Adrenal gland (tissue), 12 donors: Measurements from ENCODE around the gene GGPS1. TPM values are rescaled to one million over a fixed set of nuclear protein-coding genes. Genes with fewer than 3 reads are reported as not detected.

Experiments used
- DNase-seq, 7 donors: peaks; one replicate each; pipeline ENCODE4 v3.0.0-alpha.2; 2019 to 2020
- H3K27ac ChIP-seq, 5 donors: fragments of 200-600 bp; sonication (generic) in 4 of 5; 1 replicate in 3 of 5; 2 replicates in 2 of 5; pipeline versions ENCODE4 v1.5.1 to v1.8.0; 2016 to 2020; ENCODE audit warnings: mild to moderate bottlenecking in 1 of 5
- H3K27me3 ChIP-seq: fragments of 200-600 bp; 2 replicates; pipeline ENCODE4 v1.8.0; 2021
- H3K36me3 ChIP-seq, 2 donors: fragments of 200-600 bp; replicated peaks in 1 of 2; 1 replicate in 1 of 2; 2 replicates in 1 of 2; pipeline versions ENCODE4 v1.5.1 to v1.8.0; 2018 to 2022
- H3K4me1 ChIP-seq, 2 donors: fragments of 200-600 bp; replicated peaks in 1 of 2; 1 replicate in 1 of 2; 2 replicates in 1 of 2; pipeline versions ENCODE4 v1.5.1 to v1.8.0; 2018 to 2021
- H3K4me3 ChIP-seq, 4 donors: fragments of 200-600 bp; sonication (generic) in 3 of 4; one replicate each; pipeline ENCODE4 v1.5.1; 2016 to 2018
- H3K9me3 ChIP-seq, 3 donors: fragments of 200-600 bp; sonication (generic) in 1 of 3; replicated peaks in 1 of 3; 1 replicate in 2 of 3; 2 replicates in 1 of 3; pipeline versions ENCODE4 v1.5.1 to v1.8.0; 2016 to 2021
- POLR2A ChIP-seq, 2 donors: fragments of 450-650 bp; IDR thresholded peaks; one replicate each; pipeline ENCODE4 v1.6.1; 2017; ENCODE audit warnings: antibody characterized with exemption in 2 of 2, mild to moderate bottlenecking in 2 of 2, moderate library complexity in 1 of 2
- WGBS, 4 donors: extraction: QIAGEN DNeasy Blood & Tissue Kit in 2 of 4; methylation state at CpG; one replicate each; pipeline versions ENCODE4 v1.1.5 to v1.1.7; 2013 to 2017; 5-methylcytosine and 5-hydroxymethylcytosine counted together
- intact Hi-C, 2 donors: fragments of 100-400 bp; cut with DNase I; formaldehyde crosslinking; loops; one replicate each; pipeline versions ENCODE4 v1.14.1 to v1.15.0; 2022 to 2023
- polyA plus RNA-seq, 3 donors: library from polyadenylated mRNA; stranded (reverse); fragments of 200-250 nt in 2 of 3; fragments of 350-450 nt in 1 of 3; fragmentation: Illumina TruSeq in 1 of 3; extraction: RNeasy Lipid Tissue Mini Kit (QIAGEN cat#74804) in 1 of 3; gene quantifications; one replicate each; pipeline ENCODE4 v1.2.3, GENCODE V29; 2013 to 2014
- total RNA-seq, 9 donors: library from RNA; depleted of rRNA in 4 of 9; stranded (reverse); fragments of >200 nt in 4 of 9; fragments of 120-200 nt in 1 of 9; fragmentation: NEBNext Ultra II Directional in 1 of 9; extraction: Animal tissue kit (Norgen Biotek cat#: 25700) in 1 of 9; gene quantifications; one replicate each; pipeline versions ENCODE4 v1.1.0 to v1.2.4, GENCODE V29; 2013 to 2023
- TF ChIP-seq, protein P1 (sequence below), 6 experiments: fragments of 450-650 bp in 4 of 6; fragments of 200-600 bp in 2 of 6; sonication (generic) in 1 of 6; IDR thresholded peaks; 1 replicate in 5 of 6; 2 replicates in 1 of 6; pipeline versions ENCODE4 v1.5.1 to v1.8.0; 2016 to 2021; ENCODE audit warnings: antibody characterized with exemption in 6 of 6, mild to moderate bottlenecking in 2 of 6, moderate library complexity in 1 of 6
- donor health status: healthy with polysubstance abuse.
- donor health status: Bipolar disorder and iron deficiency.
- donor health status: DM: yes; HTN: yes; CAD: no.
- donor health status: DM: no; HTN: no; CAD: no.
- donor health status: DM: no; HTN: no; CAD: no.
- donor health status: DM: yes; HTN: yes; CAD: no.

GGPS1 gene
- total and polyA plus RNA-seq, 12 donors: 12.6 to 63.7 (median 34.6) TPM

DNA sequence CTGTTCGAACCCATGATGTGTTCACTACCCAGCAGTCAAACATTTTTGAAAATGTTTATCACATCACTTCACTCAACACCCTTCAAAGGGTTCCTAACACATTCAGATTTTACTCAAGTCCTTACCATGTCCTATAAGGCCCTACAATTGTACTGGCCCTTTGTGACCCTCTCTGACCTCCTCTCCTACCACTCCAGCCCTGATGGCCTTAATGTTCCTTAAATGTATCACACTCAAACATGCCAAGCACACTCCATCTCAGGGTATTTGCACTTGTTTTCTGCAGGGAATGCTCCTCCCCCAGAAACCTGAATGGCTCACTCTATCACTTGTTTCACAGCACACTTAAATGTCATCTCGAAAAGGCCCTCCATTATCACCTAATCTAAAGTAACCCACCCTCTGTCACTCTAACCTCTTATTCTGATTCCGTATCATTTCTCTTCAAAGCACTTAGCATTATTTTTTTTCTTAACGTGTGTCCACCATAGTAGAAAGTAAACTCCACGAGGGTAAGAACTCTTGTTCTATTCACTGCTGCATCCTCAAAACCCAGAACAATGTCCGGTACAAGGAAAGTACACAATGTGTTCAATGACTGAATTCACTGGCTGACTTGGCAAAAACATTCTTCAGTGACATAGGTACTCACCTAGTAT, 7.7 kb upstream of the GGPS1 start:
- WGBS, 4 donors: 82 to 88% (median 85%) methylated on average over 6 of the region's 6 CpGs
- DNase-seq: no peak
- intact Hi-C loops: loop anchor here in 1 of 2 donors (5.0 to 10.0 kb wide), 2 partner anchors 58 to 94 kb away; no protein-coding TSS in a partner anchor
- Histone ChIP-seq H3K4me1 (peaks cover 14 to 52% of the 10 kb centered on the region in 2 donors), H3K9me3 (no peaks in the 10 kb centered on the region), H3K27me3 (no peaks in the 10 kb centered on the region), H3K4me3 (no peak overlapping the region), H3K27ac (no peak overlapping the region), H3K36me3 (no peaks in the 10 kb centered on the region)
- TF ChIP-seq, protein P1, sequence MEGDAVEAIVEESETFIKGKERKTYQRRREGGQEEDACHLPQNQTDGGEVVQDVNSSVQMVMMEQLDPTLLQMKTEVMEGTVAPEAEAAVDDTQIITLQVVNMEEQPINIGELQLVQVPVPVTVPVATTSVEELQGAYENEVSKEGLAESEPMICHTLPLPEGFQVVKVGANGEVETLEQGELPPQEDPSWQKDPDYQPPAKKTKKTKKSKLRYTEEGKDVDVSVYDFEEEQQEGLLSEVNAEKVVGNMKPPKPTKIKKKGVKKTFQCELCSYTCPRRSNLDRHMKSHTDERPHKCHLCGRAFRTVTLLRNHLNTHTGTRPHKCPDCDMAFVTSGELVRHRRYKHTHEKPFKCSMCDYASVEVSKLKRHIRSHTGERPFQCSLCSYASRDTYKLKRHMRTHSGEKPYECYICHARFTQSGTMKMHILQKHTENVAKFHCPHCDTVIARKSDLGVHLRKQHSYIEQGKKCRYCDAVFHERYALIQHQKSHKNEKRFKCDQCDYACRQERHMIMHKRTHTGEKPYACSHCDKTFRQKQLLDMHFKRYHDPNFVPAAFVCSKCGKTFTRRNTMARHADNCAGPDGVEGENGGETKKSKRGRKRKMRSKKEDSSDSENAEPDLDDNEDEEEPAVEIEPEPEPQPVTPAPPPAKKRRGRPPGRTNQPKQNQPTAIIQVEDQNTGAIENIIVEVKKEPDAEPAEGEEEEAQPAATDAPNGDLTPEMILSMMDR (IDR thresholded peaks at IDR 0.05): no peak
- TF ChIP-seq POLR2A (IDR thresholded peaks at IDR 0.05): no peak

GRCh38 chr1:235324296-235324695, 4.1 kb upstream of the GGPS1 start:
- no peaks in the 10 kb centered on the region for H3K36me3 ChIP-seq
- DNase-seq: no peak
- no peak overlapping the region for H3K27ac ChIP-seq
- H3K27me3 ChIP-seq: no peaks in the 10 kb centered on the region
- H3K9me3 ChIP-seq: no peaks in the 10 kb centered on the region
- intact Hi-C loops: loop anchor here in 1 of 2 donors (5.0 to 10.0 kb wide), 2 partner anchors 62 to 91 kb away; no protein-coding TSS in a partner anchor
- H3K4me1 ChIP-seq: peaks cover 16 to 57% of the 10 kb centered on the region in 2 donors
- TF ChIP-seq, protein P1 (IDR thresholded peaks at IDR 0.05): no peak
- TF ChIP-seq POLR2A (IDR thresholded peaks at IDR 0.05): no peak
- 88 to 93% (median 91%) methylated on average over 5 of the region's 5 CpGs for WGBS, 4 donors
- H3K4me3 ChIP-seq: no peak overlapping the region

DNA sequence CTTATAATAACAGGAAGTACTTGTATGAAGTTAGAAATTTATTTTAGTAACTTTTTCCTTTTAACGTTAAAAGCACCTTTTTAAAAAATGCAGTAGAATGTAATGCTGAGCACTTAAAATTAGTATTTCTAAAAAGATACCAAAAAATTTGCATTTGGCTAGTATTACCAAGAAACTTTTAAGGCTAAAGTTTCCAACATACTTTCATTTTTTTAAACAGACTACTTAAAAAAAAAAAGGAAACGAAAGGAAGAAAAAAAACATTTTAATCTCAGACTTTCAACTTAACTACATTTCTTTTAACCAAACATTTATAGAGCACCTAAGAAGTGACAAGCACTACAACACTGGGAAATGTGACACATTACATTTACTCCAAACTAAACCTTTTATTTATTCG, 3.2 kb upstream of the GGPS1 start:
- Histone ChIP-seq H3K4me3 (peak overlapping the region in 1 of 4 donors; percentile 98), H3K36me3 (no peaks in the 10 kb centered on the region), H3K9me3 (no peaks in the 10 kb centered on the region), H3K4me1 (peaks cover 18 to 58% of the 10 kb centered on the region in 2 donors), H3K27ac (no peak overlapping the region), H3K27me3 (no peaks in the 10 kb centered on the region)
- no peak for DNase-seq
- no peak for TF ChIP-seq POLR2A (IDR thresholded peaks at IDR 0.05)
- TF ChIP-seq, protein P1 (IDR thresholded peaks at IDR 0.05): no peak
- 17 to 30% (median 23%) methylated on average over 3 of the region's 3 CpGs for WGBS, 4 donors
- intact Hi-C loops: loop anchor here in 1 of 2 donors (10.0 kb wide), 1 partner anchor 90 kb away; no protein-coding TSS in a partner anchor

DNA sequence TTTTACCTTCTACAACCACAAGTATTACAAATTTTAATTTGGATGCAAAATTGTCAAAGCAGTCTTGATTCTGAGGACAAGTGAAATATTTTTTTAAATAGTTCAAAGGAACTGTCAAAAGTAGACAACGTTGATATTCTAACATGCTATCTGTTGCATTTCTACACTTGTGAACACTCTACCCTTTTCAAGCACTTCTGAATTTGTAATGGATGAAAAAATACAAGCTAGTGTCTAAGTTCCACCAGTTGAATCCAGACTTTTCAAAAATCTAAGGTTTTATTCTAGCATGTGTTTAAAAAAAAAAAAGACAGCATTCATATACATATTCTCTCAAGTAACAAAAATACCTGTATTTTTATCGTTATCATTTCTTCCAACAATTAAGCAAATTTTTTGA, 2.5 kb upstream of the GGPS1 start:
- H3K9me3 ChIP-seq: no peaks in the 10 kb centered on the region
- intact Hi-C loops: loop anchor here in 1 of 2 donors (10.0 kb wide), 1 partner anchor 89 kb away; no protein-coding TSS in a partner anchor
- H3K36me3 ChIP-seq: no peaks in the 10 kb centered on the region
- H3K27me3 ChIP-seq: no peaks in the 10 kb centered on the region
- peaks cover 23 to 61% of the 10 kb centered on the region in 2 donors for H3K4me1 ChIP-seq
- H3K27ac ChIP-seq: no peak overlapping the region
- 25 to 33% (median 30%) methylated on average over 2 of the region's 2 CpGs for WGBS, 4 donors
- no peak for DNase-seq
- H3K4me3 ChIP-seq: peak overlapping the region in 1 of 4 donors; percentile 98
- TF ChIP-seq POLR2A (IDR thresholded peaks at IDR 0.05): no peak
- TF ChIP-seq, protein P1 (IDR thresholded peaks at IDR 0.05): no peak
